SK-N-SH (cell line): Measurements from ENCODE around the gene LRRC56. TPM values are rescaled to one million over a fixed set of nuclear protein-coding genes. Genes with fewer than 3 reads are reported as not detected.

Source experiments
- CTCF ChIA-PET: fragments of 300-600, 350-600 bp; formaldehyde crosslinking; extraction: SDS; loops from one replicate; lab custom pipeline; 2021; lab: Yijun Ruan, JAX
- POLR2A ChIA-PET: fragments of 350-600 bp; sonication (Branson Sonifier 250); formaldehyde crosslinking; extraction: SDS; loops from one replicate; lab custom pipeline; 2020; ENCODE audit warnings: antibody characterized with exemption, inconsistent platforms; lab: Yijun Ruan, JAX
- DNase-seq: peaks from one replicate; pipeline ENCODE4 v3.0.0; 2012
- H2AFZ ChIP-seq: fragments of 200-600 bp; sonication (generic); 2 replicates; pipeline ENCODE4 v1.8.1; 2016; ENCODE audit warnings: antibody characterized with exemption, mild to moderate bottlenecking, low read depth
- H3F3A ChIP-seq: fragments of 200-600 bp; sonication (generic); replicated peaks from 2 replicates; pipeline ENCODE3; 2016; ENCODE audit warnings: antibody characterized with exemption, mild to moderate bottlenecking; ENCODE audit not compliant: insufficient read depth
- H3K27ac ChIP-seq, 2 experiments: fragments of 200-500 bp in 1 of 2; fragments of 200-600 bp in 1 of 2; sonication (Bioruptor generic) in 1 of 2; sonication (generic), shearing (Covaris generic) in 1 of 2; 2 replicates each; pipeline versions ENCODE4 v1.5.1 to v1.6.1; 2014 to 2016; ENCODE audit warnings: low read depth in 2 of 2, inconsistent platforms in 1 of 2, low read length in 1 of 2, mild to moderate bottlenecking in 1 of 2, mixed read lengths in 1 of 2
- H3K27me3 ChIP-seq: fragments of 200-600 bp; sonication (generic), shearing (Covaris generic); 2 replicates; pipeline ENCODE4 v1.6.1; 2016; ENCODE audit warnings: mixed run types; ENCODE audit not compliant: insufficient read depth
- H3K36me3 ChIP-seq, 2 experiments: fragments of 200-500 bp in 1 of 2; fragments of 200-600 bp in 1 of 2; sonication (Bioruptor generic) in 1 of 2; sonication (generic) in 1 of 2; replicated peaks in 1 of 2; 2 replicates each; pipeline versions ENCODE3 to v1.5.1; 2014 to 2016; ENCODE audit warnings: low read length in 1 of 2, mild to moderate bottlenecking in 1 of 2; ENCODE audit not compliant: insufficient read depth in 2 of 2, control insufficient read depth in 1 of 2
- H3K4me1 ChIP-seq, 2 experiments: fragments of 200-500 bp in 1 of 2; fragments of 200-600 bp in 1 of 2; sonication (Bioruptor generic) in 1 of 2; sonication (generic), shearing (Covaris generic) in 1 of 2; 2 replicates each; pipeline versions ENCODE4 v1.5.1 to v1.6.1; 2014 to 2016; ENCODE audit warnings: low read depth in 1 of 2, low read length in 1 of 2, mixed run types in 1 of 2; ENCODE audit not compliant: insufficient read depth in 2 of 2, control insufficient read depth in 1 of 2
- H3K4me2 ChIP-seq: fragments of 200-600 bp; sonication (generic), shearing (Covaris generic); 2 replicates; pipeline ENCODE4 v1.6.1; 2017; ENCODE audit warnings: mixed run types
- H3K4me3 ChIP-seq, 2 experiments: fragments of 200-500 bp in 1 of 2; fragments of 200-600 bp in 1 of 2; sonication (Bioruptor generic) in 1 of 2; sonication (generic), shearing (Covaris generic) in 1 of 2; 2 replicates each; pipeline versions ENCODE4 v1.5.1 to v1.8.1; 2014 to 2016; ENCODE audit warnings: low read depth in 2 of 2, inconsistent platforms in 1 of 2, low read length in 1 of 2, mild to moderate bottlenecking in 1 of 2, mixed read lengths in 1 of 2, moderate library complexity in 1 of 2
- H3K79me2 ChIP-seq: fragments of 200-600 bp; sonication (generic); 2 replicates; pipeline ENCODE4 v1.8.1; 2017; ENCODE audit warnings: mild to moderate bottlenecking; ENCODE audit not compliant: insufficient read depth
- H3K9ac ChIP-seq: fragments of 200-600 bp; sonication (generic); 2 replicates; pipeline ENCODE4 v1.6.1; 2017; ENCODE audit warnings: mixed run types
- H3K9me2 ChIP-seq: fragments of 200-600 bp; sonication (generic); 2 replicates; pipeline ENCODE4 v1.6.1; 2017; ENCODE audit warnings: mixed run types
- H3K9me3 ChIP-seq: fragments of 200-600 bp; sonication (generic); 2 replicates; pipeline ENCODE4 v1.6.1; 2017; ENCODE audit warnings: mixed run types, mild to moderate bottlenecking, moderate library complexity
- H4K20me1 ChIP-seq: fragments of 200-600 bp; sonication (generic); 2 replicates; pipeline ENCODE4 v1.6.1; 2017; ENCODE audit warnings: mild to moderate bottlenecking, mixed run types; ENCODE audit not compliant: insufficient read depth
- CHD2 ChIP-seq: fragments of 150-350 bp; IDR thresholded peaks from 2 replicates; pipeline ENCODE4 v1.6.1; 2018; ENCODE audit warnings: low read length; ENCODE audit not compliant: partially characterized antibody
- EZH2phosphoT487 ChIP-seq: fragments of 200-600 bp; sonication (generic); IDR thresholded peaks from 2 replicates; pipeline ENCODE4 v1.6.1; 2017; ENCODE audit warnings: low read depth, mixed run types, mild to moderate bottlenecking, antibody characterized with exemption, moderate library complexity, borderline replicate concordance
- FOXJ3 ChIP-seq: sonication (generic); formaldehyde crosslinking; IDR thresholded peaks from 2 replicates; pipeline ENCODE4 v1.5.1; 2020; ENCODE audit warnings: mild to moderate bottlenecking, missing genetic modification reagents
- FOXM1 ChIP-seq: IDR thresholded peaks from 2 replicates; pipeline ENCODE4 v1.4.0; 2012; ENCODE audit warnings: low read depth, mild to moderate bottlenecking
- GABPA ChIP-seq: IDR thresholded peaks from 2 replicates; pipeline ENCODE4 v1.4.0; 2012; ENCODE audit warnings: low read depth, mild to moderate bottlenecking
- JUND ChIP-seq: IDR thresholded peaks from 2 replicates; pipeline ENCODE4 v1.4.0; 2012
- MAX ChIP-seq: IDR thresholded peaks from 2 replicates; pipeline ENCODE4 v1.4.0; 2012; ENCODE audit warnings: low read depth
- NFIC ChIP-seq: IDR thresholded peaks from 2 replicates; pipeline ENCODE4 v1.4.0; 2012; ENCODE audit warnings: borderline replicate concordance
- NRF1 ChIP-seq: IDR thresholded peaks from 2 replicates; pipeline ENCODE4 v1.6.1; 2012; ENCODE audit warnings: low read depth, mild to moderate bottlenecking, low read length
- RAD21 ChIP-seq: IDR thresholded peaks from 2 replicates; pipeline ENCODE4 v1.6.1; 2012; ENCODE audit warnings: mild to moderate bottlenecking, low read length
- RCOR1 ChIP-seq: fragments of 150-350 bp; IDR thresholded peaks from 2 replicates; pipeline ENCODE4 v1.6.1; 2017; ENCODE audit warnings: antibody characterized with exemption, low read length
- REST ChIP-seq: IDR thresholded peaks from 2 replicates; pipeline ENCODE4 v1.6.1; 2012; ENCODE audit warnings: mild to moderate bottlenecking, low read depth, low read length, moderate library complexity
- RFX5 ChIP-seq: IDR thresholded peaks from 2 replicates; pipeline ENCODE4 v1.6.1; 2012; ENCODE audit warnings: mild to moderate bottlenecking, improper control_type of control experiment, low read length
- RXRA ChIP-seq: IDR thresholded peaks from 2 replicates; pipeline ENCODE4 v1.4.0; 2012; ENCODE audit warnings: low read depth, mild to moderate bottlenecking, borderline replicate concordance
- SIN3A ChIP-seq: IDR thresholded peaks from 2 replicates; pipeline ENCODE4 v1.6.1; 2012; ENCODE audit warnings: low read depth, mild to moderate bottlenecking, low read length, moderate library complexity, borderline replicate concordance
- SMC3 ChIP-seq: IDR thresholded peaks from 2 replicates; pipeline ENCODE4 v1.6.1; 2012; ENCODE audit warnings: low read depth, low read length, improper control_type of control experiment
- TCF12 ChIP-seq: IDR thresholded peaks from 2 replicates; pipeline ENCODE4 v1.4.0; 2012
- TEAD4 ChIP-seq: IDR thresholded peaks from 2 replicates; pipeline ENCODE4 v1.4.0; 2012; ENCODE audit warnings: mild to moderate bottlenecking, borderline replicate concordance; ENCODE audit not compliant: insufficient read depth
- YY1 ChIP-seq: IDR thresholded peaks from 2 replicates; pipeline ENCODE4 v1.4.0; 2012; ENCODE audit warnings: low read depth, mild to moderate bottlenecking
- WGBS: methylation state at CpG from one replicate; pipeline ENCODE4 v1.1.6; 2017; ENCODE audit warnings: low lambda C conversion rate; 5-methylcytosine and 5-hydroxymethylcytosine counted together
- polyA plus RNA-seq, 3 experiments: library from polyadenylated mRNA; depleted of rRNA; stranded (reverse); fragments of >200 nt; gene quantifications; 2 replicates each; pipeline ENCODE4 v1.2.3, GENCODE V29; 2012
- TF ChIP-seq, protein P1 (sequence below): fragments of 150-350 bp; IDR thresholded peaks from 2 replicates; pipeline ENCODE4 v1.6.1; 2016; ENCODE audit warnings: mild to moderate bottlenecking, low read depth, low read length
- TF ChIP-seq, protein P2 (sequence below): fragments of 200-600 bp; sonication (generic); IDR thresholded peaks from 2 replicates; pipeline ENCODE4 v1.6.1; 2017; ENCODE audit warnings: antibody characterized with exemption, mild to moderate bottlenecking, moderate library complexity
- TF ChIP-seq, protein P3 (sequence below): IDR thresholded peaks from 2 replicates; pipeline ENCODE4 v1.4.0; 2012; ENCODE audit warnings: low read depth, borderline replicate concordance
- TF ChIP-seq, protein P4 (sequence below): fragments of 150-350 bp; IDR thresholded peaks from 2 replicates; pipeline ENCODE4 v1.6.1; 2017; ENCODE audit warnings: antibody characterized with exemption, low read length, low read depth, borderline replicate concordance

LRRC56 gene
- polyA plus RNA-seq, 1 of the 3 experiments (the other 2 are of a cell fraction): 1.2 TPM

- Histone ChIP-seq H3K9me2 (no peaks in the 10 kb centered on the region), H3K79me2 (no peaks in the 10 kb centered on the region), H3K36me3 (no peaks in the 10 kb centered on the region), H3K4me1 (peaks cover 0 to 19% of the 10 kb centered on the region in 2 experiments; a peak in 1 of 4 replicates), H3K27ac (no peak overlapping the region), H3F3A (no peaks in the 10 kb centered on the region), H3K9ac (no peak overlapping the region), H4K20me1 (no peaks in the 10 kb centered on the region), H2AFZ (no peak overlapping the region), H3K27me3 (peaks cover 11% of the 10 kb centered on the region), H3K4me2 (peak overlapping the region; percentile 72; the same call in 1 of the 2 replicates), H3K4me3 (peak overlapping the region in 1 of 2 experiments; percentile 53; a peak in 2 of 4 replicates), H3K9me3 (no peaks in the 10 kb centered on the region)
- peak; percentile 92 for DNase-seq
- ChIA-PET POLR2A (interaction anchor here (0.8 to 1.0 kb wide), 2 partner anchors 14 to 19 kb away, joined by 4 to 6 read pairs; no protein-coding TSS in a partner anchor), CTCF (interaction anchor here (0.6 to 3.6 kb wide), 40 partner anchors 9 to 832 kb away, joined by 3 to 41 read pairs (median 4); no protein-coding TSS in a partner anchor)
- 3% methylated on average over 27 of the region's 60 CpGs for WGBS
- TF ChIP-seq RAD21 (peak; percentile 63), MAX (no peak), TCF12 (no peak), TEAD4 (no peak), EZH2phosphoT487 (no peak), NRF1 (no peak), FOXM1 (no peak), SMC3 (peak; percentile 45; the same call in 1 of the 2 replicates), RXRA (no peak), RCOR1 (no peak), SIN3A (no peak), RFX5 (no peak), REST (no peak), NFIC (no peak), CHD2 (no peak), YY1 (no peak), JUND (no peak), GABPA (no peak), FOXJ3 (CRISPR knock-in tag) (no peak)
- TF ChIP-seq, protein P1, sequence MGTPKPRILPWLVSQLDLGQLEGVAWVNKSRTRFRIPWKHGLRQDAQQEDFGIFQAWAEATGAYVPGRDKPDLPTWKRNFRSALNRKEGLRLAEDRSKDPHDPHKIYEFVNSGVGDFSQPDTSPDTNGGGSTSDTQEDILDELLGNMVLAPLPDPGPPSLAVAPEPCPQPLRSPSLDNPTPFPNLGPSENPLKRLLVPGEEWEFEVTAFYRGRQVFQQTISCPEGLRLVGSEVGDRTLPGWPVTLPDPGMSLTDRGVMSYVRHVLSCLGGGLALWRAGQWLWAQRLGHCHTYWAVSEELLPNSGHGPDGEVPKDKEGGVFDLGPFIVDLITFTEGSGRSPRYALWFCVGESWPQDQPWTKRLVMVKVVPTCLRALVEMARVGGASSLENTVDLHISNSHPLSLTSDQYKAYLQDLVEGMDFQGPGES: no peak
- TF ChIP-seq, protein P2, sequence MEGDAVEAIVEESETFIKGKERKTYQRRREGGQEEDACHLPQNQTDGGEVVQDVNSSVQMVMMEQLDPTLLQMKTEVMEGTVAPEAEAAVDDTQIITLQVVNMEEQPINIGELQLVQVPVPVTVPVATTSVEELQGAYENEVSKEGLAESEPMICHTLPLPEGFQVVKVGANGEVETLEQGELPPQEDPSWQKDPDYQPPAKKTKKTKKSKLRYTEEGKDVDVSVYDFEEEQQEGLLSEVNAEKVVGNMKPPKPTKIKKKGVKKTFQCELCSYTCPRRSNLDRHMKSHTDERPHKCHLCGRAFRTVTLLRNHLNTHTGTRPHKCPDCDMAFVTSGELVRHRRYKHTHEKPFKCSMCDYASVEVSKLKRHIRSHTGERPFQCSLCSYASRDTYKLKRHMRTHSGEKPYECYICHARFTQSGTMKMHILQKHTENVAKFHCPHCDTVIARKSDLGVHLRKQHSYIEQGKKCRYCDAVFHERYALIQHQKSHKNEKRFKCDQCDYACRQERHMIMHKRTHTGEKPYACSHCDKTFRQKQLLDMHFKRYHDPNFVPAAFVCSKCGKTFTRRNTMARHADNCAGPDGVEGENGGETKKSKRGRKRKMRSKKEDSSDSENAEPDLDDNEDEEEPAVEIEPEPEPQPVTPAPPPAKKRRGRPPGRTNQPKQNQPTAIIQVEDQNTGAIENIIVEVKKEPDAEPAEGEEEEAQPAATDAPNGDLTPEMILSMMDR: peak; percentile 43
- TF ChIP-seq, protein P3, sequence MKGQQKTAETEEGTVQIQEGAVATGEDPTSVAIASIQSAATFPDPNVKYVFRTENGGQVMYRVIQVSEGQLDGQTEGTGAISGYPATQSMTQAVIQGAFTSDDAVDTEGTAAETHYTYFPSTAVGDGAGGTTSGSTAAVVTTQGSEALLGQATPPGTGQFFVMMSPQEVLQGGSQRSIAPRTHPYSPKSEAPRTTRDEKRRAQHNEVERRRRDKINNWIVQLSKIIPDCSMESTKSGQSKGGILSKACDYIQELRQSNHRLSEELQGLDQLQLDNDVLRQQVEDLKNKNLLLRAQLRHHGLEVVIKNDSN: no peak
- TF ChIP-seq, protein P4, sequence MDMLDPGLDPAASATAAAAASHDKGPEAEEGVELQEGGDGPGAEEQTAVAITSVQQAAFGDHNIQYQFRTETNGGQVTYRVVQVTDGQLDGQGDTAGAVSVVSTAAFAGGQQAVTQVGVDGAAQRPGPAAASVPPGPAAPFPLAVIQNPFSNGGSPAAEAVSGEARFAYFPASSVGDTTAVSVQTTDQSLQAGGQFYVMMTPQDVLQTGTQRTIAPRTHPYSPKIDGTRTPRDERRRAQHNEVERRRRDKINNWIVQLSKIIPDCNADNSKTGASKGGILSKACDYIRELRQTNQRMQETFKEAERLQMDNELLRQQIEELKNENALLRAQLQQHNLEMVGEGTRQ: no peak
These were observed 17.3 kb downstream of the LRRC56 start for GRCh38 chr11:554428-555226.
